K562 (cell line): Measurements from ENCODE around the gene SLC26A2. TPM values are rescaled to one million over a fixed set of nuclear protein-coding genes. Genes with fewer than 3 reads are reported as not detected.

Experiments
- BRF2 ChIP-seq: IDR thresholded peaks from 3 replicates; pipeline ENCODE4 v1.6.1; 2011; ENCODE audit warnings: borderline replicate concordance, mild to moderate bottlenecking; ENCODE audit not compliant: insufficient read length, insufficient read depth
- ETV1 ChIP-seq: fragments of 450-650 bp; conservative IDR thresholded peaks from 2 replicates; pipeline ENCODE4 v1.6.1; 2016; ENCODE audit warnings: missing genetic modification characterization, control low read depth, low read depth, missing compliant biosample characterization
- GTF2F1 ChIP-seq: IDR thresholded peaks from 2 replicates; pipeline ENCODE4 v1.6.1; 2011; ENCODE audit warnings: low read depth, low read length, improper control_type of control experiment
- HMG20A ChIP-seq: fragments of 450-650 bp; formaldehyde crosslinking; conservative IDR thresholded peaks from 2 replicates; pipeline ENCODE4 v1.4.0; 2020; ENCODE audit warnings: mild to moderate bottlenecking, mixed read lengths
- KLF13 ChIP-seq: fragments of 450-650 bp; IDR thresholded peaks from 2 replicates; pipeline ENCODE4 v1.6.1; 2016; ENCODE audit warnings: missing genetic modification characterization, low read depth, mild to moderate bottlenecking, missing compliant biosample characterization, moderate library complexity, borderline replicate concordance
- LCOR ChIP-seq: sonication (generic); formaldehyde crosslinking; IDR thresholded peaks from 2 replicates; pipeline ENCODE4 v1.8.0; 2022; ENCODE audit warnings: mild to moderate bottlenecking, missing genetic modification reagents
- MBD2 ChIP-seq: sonication (generic); IDR thresholded peaks from 2 replicates; pipeline ENCODE4 v1.6.1; 2016; ENCODE audit warnings: low read depth, borderline replicate concordance
- PML ChIP-seq: IDR thresholded peaks from 2 replicates; pipeline ENCODE4 v1.6.1; 2012; ENCODE audit warnings: low read length, inconsistent platforms
- POLR2AphosphoS2 ChIP-seq: IDR thresholded peaks from 2 replicates; pipeline ENCODE4 v1.6.1; 2012; ENCODE audit warnings: low read length, improper control_type of control experiment
- SMAD1 ChIP-seq: fragments of 150-350 bp; IDR thresholded peaks from 2 replicates; pipeline ENCODE4 v1.6.1; 2014; ENCODE audit warnings: low read length, low read depth; ENCODE audit not compliant: partially characterized antibody
- THAP12 ChIP-seq: fragments of 250-450 bp; sonication (Bioruptor Pico); IDR thresholded peaks from 2 replicates; pipeline ENCODE4 v1.9.0; 2021; ENCODE audit warnings: mild to moderate bottlenecking, inconsistent platforms
- ZHX1 ChIP-seq: fragments of 150-350 bp; conservative IDR thresholded peaks from 2 replicates; pipeline ENCODE4 v1.6.1; 2014; ENCODE audit warnings: low read length
- polyA plus RNA-seq, 8 experiments: library from polyadenylated mRNA; depleted of rRNA in 4 of 8; stranded (reverse) in 5 of 8; unstranded in 3 of 8; fragments of >200 nt; fragmentation: Nextera tagmentation in 2 of 8; fragmentation: Illumina TruSeq in 1 of 8; extraction: Ambion mirVana in 2 of 8; extraction: Trizol in 1 of 8; gene quantifications; 2 replicates each; pipeline versions ENCODE4 v1.2.1 to v1.2.3, GENCODE V29; 2011 to 2014; ENCODE audit warnings: inconsistent platforms in 1 of 8, missing spikeins in 1 of 8
- total RNA-seq, 7 experiments: library from RNA; depleted of rRNA in 6 of 7; stranded (reverse); fragments of >200 nt in 6 of 7; fragmentation: Illumina TruSeq in 2 of 7; extraction: Trizol in 2 of 7; gene quantifications; 2 replicates each; pipeline versions ENCODE4 v1.2.1 to v1.2.3, GENCODE V29; 2011 to 2021; ENCODE audit warnings: low replicate concordance in 1 of 7
- TF ChIP-seq, protein P1 (sequence below): fragments of 250-450 bp; sonication (Bioruptor Pico); IDR thresholded peaks from 2 replicates; pipeline ENCODE4 v1.8.0; 2021; ENCODE audit warnings: mild to moderate bottlenecking, moderate library complexity

Gene SLC26A2
- total and polyA plus RNA-seq, 9 of the 15 experiments (the other 6 are each of a cell fraction or from before 2014, with no cell fraction given): 1.1 to 6.3 (median 3.6) TPM

DNA sequence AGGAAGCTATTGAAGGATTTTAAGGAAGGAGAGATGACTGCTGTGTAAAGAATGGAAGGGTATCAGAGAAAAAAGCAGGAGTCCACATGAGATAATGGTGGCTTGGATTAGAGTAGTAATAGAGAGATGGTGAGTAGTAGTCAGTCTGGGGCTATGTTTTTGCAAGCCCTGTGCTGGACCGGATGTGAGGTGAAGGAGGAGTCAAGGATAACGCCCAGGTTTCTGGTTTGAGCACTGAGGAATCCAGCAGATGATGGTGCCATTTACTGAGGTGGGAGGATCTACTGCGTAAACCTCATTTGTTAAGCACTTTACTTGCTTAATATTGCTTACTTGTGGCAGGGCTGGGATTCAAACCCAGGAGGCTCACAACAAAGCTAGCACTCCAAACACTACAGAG is 38.8 kb downstream of the SLC26A2 start (continued):
- TF ChIP-seq MBD2 (no peak), ETV1 (peak; percentile 60), SMAD1 (no peak), ZHX1 (no peak), BRF2 (no peak), LCOR (CRISPR knock-in tag) (no peak), GTF2F1 (no peak), KLF13 (tag) (no peak), PML (no peak), HMG20A (no peak), THAP12 (no peak), POLR2AphosphoS2 (no peak)
- TF ChIP-seq, protein P1, sequence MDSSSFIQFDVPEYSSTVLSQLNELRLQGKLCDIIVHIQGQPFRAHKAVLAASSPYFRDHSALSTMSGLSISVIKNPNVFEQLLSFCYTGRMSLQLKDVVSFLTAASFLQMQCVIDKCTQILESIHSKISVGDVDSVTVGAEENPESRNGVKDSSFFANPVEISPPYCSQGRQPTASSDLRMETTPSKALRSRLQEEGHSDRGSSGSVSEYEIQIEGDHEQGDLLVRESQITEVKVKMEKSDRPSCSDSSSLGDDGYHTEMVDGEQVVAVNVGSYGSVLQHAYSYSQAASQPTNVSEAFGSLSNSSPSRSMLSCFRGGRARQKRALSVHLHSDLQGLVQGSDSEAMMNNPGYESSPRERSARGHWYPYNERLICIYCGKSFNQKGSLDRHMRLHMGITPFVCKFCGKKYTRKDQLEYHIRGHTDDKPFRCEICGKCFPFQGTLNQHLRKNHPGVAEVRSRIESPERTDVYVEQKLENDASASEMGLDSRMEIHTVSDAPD (CRISPR knock-in tag): no peak
